ENCODE data around the gene TTYH1.

TTYH1 gene

GRCh38 chr19:54393381-54393780 is 21.9 kb upstream of the TTYH1 start:
- TF ChIP-seq ZNF565 (CRISPR knock-in tag; conservative IDR thresholded peaks at IDR 0.05; ENCODE audit: low read depth), result no peak
- TF ChIP-seq CREB5 (CRISPR knock-in tag; IDR thresholded peaks at IDR 0.05; ENCODE audit: low read depth), result no peak
- no peak for TF ChIP-seq ZNF8 (CRISPR knock-in tag; IDR thresholded peaks at IDR 0.05)
- no peak for TF ChIP-seq ZFP30 (CRISPR knock-in tag; IDR thresholded peaks at IDR 0.05)
- TF ChIP-seq TSHZ2 (CRISPR knock-in tag; IDR thresholded peaks at IDR 0.05), result no peak
- TF ChIP-seq POU6F1 (CRISPR knock-in tag; IDR thresholded peaks at IDR 0.05; ENCODE audit: borderline replicate concordance, low read depth), result no peak
- TF ChIP-seq ZC3H10 (CRISPR knock-in tag; IDR thresholded peaks at IDR 0.05), result no peak
- TF ChIP-seq BACH2 (CRISPR knock-in tag; IDR thresholded peaks at IDR 0.05; ENCODE audit: borderline replicate concordance), result no peak
- no peak for TF ChIP-seq OSR1 (CRISPR knock-in tag; IDR thresholded peaks at IDR 0.05)
- no peak for TF ChIP-seq PATZ1 (CRISPR knock-in tag; IDR thresholded peaks at IDR 0.05; ENCODE audit: borderline replicate concordance)
- TF ChIP-seq SNAI2 (CRISPR knock-in tag; IDR thresholded peaks at IDR 0.05), result no peak
- TF ChIP-seq RARB (CRISPR knock-in tag; IDR thresholded peaks at IDR 0.05), result no peak
- ATAC-seq, result no peak

GRCh38 chr19:54395685-54396084 is 19.6 kb upstream of the TTYH1 start:
- no peak for ATAC-seq
- no peak for TF ChIP-seq CREB5 (CRISPR knock-in tag; IDR thresholded peaks at IDR 0.05; ENCODE audit: low read depth)
- no peak for TF ChIP-seq OSR1 (CRISPR knock-in tag; IDR thresholded peaks at IDR 0.05)
- TF ChIP-seq CSDC2 (CRISPR knock-in tag; IDR thresholded peaks at IDR 0.05), result no peak
- no peak for TF ChIP-seq TOX (CRISPR knock-in tag; IDR thresholded peaks at IDR 0.05; ENCODE audit: borderline replicate concordance)
- no peak for TF ChIP-seq ISL1 (CRISPR knock-in tag; IDR thresholded peaks at IDR 0.05)
- no peak for TF ChIP-seq ARNTL (CRISPR knock-in tag; IDR thresholded peaks at IDR 0.05; ENCODE audit: borderline replicate concordance, low read depth)
- no peak for TF ChIP-seq RARB (CRISPR knock-in tag; IDR thresholded peaks at IDR 0.05)
- TF ChIP-seq ZNF8 (CRISPR knock-in tag; IDR thresholded peaks at IDR 0.05), result no peak
- no peak for TF ChIP-seq TSHZ2 (CRISPR knock-in tag; IDR thresholded peaks at IDR 0.05)
- no peak for TF ChIP-seq POU6F1 (CRISPR knock-in tag; IDR thresholded peaks at IDR 0.05; ENCODE audit: borderline replicate concordance, low read depth)
- TF ChIP-seq CSRNP3 (CRISPR knock-in tag; IDR thresholded peaks at IDR 0.05), result no peak
- TF ChIP-seq BACH2 (CRISPR knock-in tag; IDR thresholded peaks at IDR 0.05; ENCODE audit: borderline replicate concordance), result no peak
- TF ChIP-seq ZNF70 (CRISPR knock-in tag; IDR thresholded peaks at IDR 0.05), result no peak
- no peak for TF ChIP-seq PATZ1 (CRISPR knock-in tag; IDR thresholded peaks at IDR 0.05; ENCODE audit: borderline replicate concordance)
